Measurements from ENCODE around the gene STAMBP. TPM values are rescaled to one million over a fixed set of nuclear protein-coding genes. Genes with fewer than 3 reads are reported as not detected.

The STAMBP gene
- total RNA-seq, 5 donors from 2014 or later (not counting 1 experiment from before 2014, with no cell fraction given), result 21.6 to 32.5 (median 28.9) TPM

GRCh38 chr2:73811878-73812277 lies 16.9 kb upstream of the STAMBP start:
- H3K36me3 ChIP-seq (ENCODE audit: control insufficient read depth in 2 of 2, extremely low read depth in 1 of 2, insufficient read depth in 1 of 2, low read length in 1 of 2), result no peaks in the 10 kb centered on the region
- no peaks in the 10 kb centered on the region for H3K9me3 Mint-ChIP-seq
- no peaks in the 10 kb centered on the region for H3K36me3 Mint-ChIP-seq
- POLR2A ChIA-PET, result no interaction called here
- H3K27me3 Mint-ChIP-seq, result peaks cover 12 to 14% of the 10 kb centered on the region in 2 donors
- no peak overlapping the region for H3K27ac ChIP-seq (ENCODE audit: low read length)
- H3K9me3 ChIP-seq, result no peaks in the 10 kb centered on the region
- no peaks in the 10 kb centered on the region for H3K4me1 Mint-ChIP-seq
- H3K4me1 ChIP-seq (ENCODE audit: control insufficient read depth in 1 of 2, extremely low read depth in 1 of 2, insufficient read depth in 2 of 2, low read length in 2 of 2), result no peaks in the 10 kb centered on the region
- CTCF ChIA-PET, result interaction anchor here in 1 of 2 donors (1.0 kb wide), 1 partner anchor 12 kb away, joined by 5 read pairs; no protein-coding TSS in a partner anchor
- no peak overlapping the region for H3K4me3 ChIP-seq (ENCODE audit: control insufficient read depth in 1 of 2, extremely low read depth in 1 of 2, low read length in 1 of 2)
- H3K27me3 ChIP-seq (replicated peaks in 1 of 2; ENCODE audit: control insufficient read depth in 2 of 2, extremely low read depth in 1 of 2, insufficient read depth in 2 of 2, low read length in 1 of 2), result peaks cover 0 to 6% of the 10 kb centered on the region in 2 experiments
- ATAC-seq (replicated peaks in 1 of 4) (no peak), DNase-seq (no peak)
- no peak overlapping the region for H3K27ac Mint-ChIP-seq
- no peak overlapping the region for H3K4me3 Mint-ChIP-seq

DNA sequence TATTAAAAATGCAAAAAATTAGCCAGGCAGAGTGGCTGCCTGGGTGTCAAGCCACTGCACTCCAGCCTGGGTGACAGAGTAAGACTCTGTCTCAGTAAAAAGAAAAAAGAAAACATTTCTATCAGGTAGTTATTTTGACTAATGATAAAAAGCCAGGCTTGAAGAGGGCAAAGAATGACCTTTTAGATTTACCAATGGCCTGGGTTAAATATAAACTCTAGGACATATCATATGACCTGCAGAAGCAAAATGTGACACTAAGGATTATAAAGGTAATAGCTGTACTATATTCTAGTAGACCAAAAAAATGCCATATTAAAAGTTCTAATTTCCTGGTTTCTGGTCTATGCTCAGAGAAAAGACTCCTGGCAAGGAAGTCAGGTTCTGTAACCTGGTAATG lies 16.1 kb upstream of the STAMBP start:
- Histone ChIP-seq H3K4me1 (ENCODE audit: control insufficient read depth in 1 of 2, extremely low read depth in 1 of 2, insufficient read depth in 2 of 2, low read length in 2 of 2) (no peaks in the 10 kb centered on the region), H3K4me3 (ENCODE audit: control insufficient read depth in 1 of 2, extremely low read depth in 1 of 2, low read length in 1 of 2) (no peak overlapping the region), H3K27me3 (replicated peaks in 1 of 2; ENCODE audit: control insufficient read depth in 2 of 2, extremely low read depth in 1 of 2, insufficient read depth in 2 of 2, low read length in 1 of 2) (peaks cover 0 to 6% of the 10 kb centered on the region in 2 experiments), H3K36me3 (ENCODE audit: control insufficient read depth in 2 of 2, extremely low read depth in 1 of 2, insufficient read depth in 1 of 2, low read length in 1 of 2) (no peaks in the 10 kb centered on the region), H3K27ac (ENCODE audit: low read length) (no peak overlapping the region), H3K9me3 (no peaks in the 10 kb centered on the region)
- POLR2A ChIA-PET, result no interaction called here
- Mint-ChIP-seq H3K9me3 (no peaks in the 10 kb centered on the region), H3K36me3 (no peaks in the 10 kb centered on the region), H3K27me3 (peaks cover 14% of the 10 kb centered on the region in 2 donors), H3K4me3 (no peak overlapping the region), H3K27ac (no peak overlapping the region), H3K4me1 (no peaks in the 10 kb centered on the region)
- DNase-seq, result no peak
- ATAC-seq (replicated peaks in 1 of 4), result no peak
- CTCF ChIA-PET, result no interaction called here

GRCh38 chr2:73818296-73818695 lies 10.5 kb upstream of the STAMBP start:
- no peaks in the 10 kb centered on the region for H3K4me1 Mint-ChIP-seq
- CTCF ChIA-PET, result interaction anchor here in 1 of 2 donors (0.7 kb wide), 1 partner anchor 396 kb away, joined by 4 read pairs; no protein-coding TSS in a partner anchor
- H3K27ac Mint-ChIP-seq, result no peak overlapping the region

DNA sequence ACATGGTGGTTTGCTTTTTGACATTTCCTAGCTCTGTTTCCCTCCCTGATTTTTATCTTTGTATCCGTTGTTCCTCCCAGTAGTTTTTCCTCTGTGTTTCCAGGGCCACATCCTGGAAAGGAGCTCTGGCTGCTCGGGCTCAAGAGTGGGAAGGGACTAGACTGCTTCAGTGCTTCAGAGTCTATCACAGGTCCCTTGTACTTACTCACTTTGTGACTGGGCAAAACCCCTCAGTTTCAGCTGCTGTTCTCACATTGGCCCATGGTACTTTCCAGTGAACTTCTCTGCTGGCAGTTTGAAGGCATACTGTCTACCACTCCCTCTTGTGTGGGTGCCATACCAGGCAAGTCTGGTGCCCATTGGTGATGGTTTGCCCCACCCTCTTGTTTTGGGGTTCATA lies 7.5 kb upstream of the STAMBP start:
- H3K27ac Mint-ChIP-seq, result peak overlapping the region in 1 of 2 donors; percentile 34
- H3K27me3 Mint-ChIP-seq, result peaks cover 3 to 5% of the 10 kb centered on the region in 2 donors
- 0% methylated on average over 1 of the region's 2 CpGs for WGBS (ENCODE audit: insufficient coverage)
- no peaks in the 10 kb centered on the region for H3K36me3 Mint-ChIP-seq
- POLR2A ChIA-PET, result interaction anchor here in 1 of 2 donors (0.6 kb wide), 1 partner anchor 207 kb away, joined by 5 read pairs; no protein-coding TSS in a partner anchor
- DNase-seq (no peak), ATAC-seq (replicated peaks in 1 of 4) (no peak)
- H3K9me3 Mint-ChIP-seq, result no peaks in the 10 kb centered on the region
- H3K4me3 ChIP-seq (ENCODE audit: control insufficient read depth in 1 of 2, extremely low read depth in 1 of 2, low read length in 1 of 2), result no peak overlapping the region
- CTCF ChIA-PET, result interaction anchor here in 1 of 2 donors (0.6 kb wide), 1 partner anchor 530 kb away, joined by 3 read pairs; no protein-coding TSS in a partner anchor
- no peak overlapping the region for H3K4me3 Mint-ChIP-seq
- H3K27me3 ChIP-seq (replicated peaks in 1 of 2; ENCODE audit: control insufficient read depth in 2 of 2, extremely low read depth in 1 of 2, insufficient read depth in 2 of 2, low read length in 1 of 2), result peaks cover 0 to 3% of the 10 kb centered on the region in 2 experiments
- H3K4me1 ChIP-seq (ENCODE audit: control insufficient read depth in 1 of 2, extremely low read depth in 1 of 2, insufficient read depth in 2 of 2, low read length in 2 of 2), result no peaks in the 10 kb centered on the region
- H3K36me3 ChIP-seq (ENCODE audit: control insufficient read depth in 2 of 2, extremely low read depth in 1 of 2, insufficient read depth in 1 of 2, low read length in 1 of 2), result no peaks in the 10 kb centered on the region
- H3K9me3 ChIP-seq, result no peaks in the 10 kb centered on the region
- no peak overlapping the region for H3K27ac ChIP-seq (ENCODE audit: low read length)
- H3K4me1 Mint-ChIP-seq, result peaks cover 4 to 5% (median 4%) of the 10 kb centered on the region in 3 donors

More at GRCh38 chr2:73818296-73818695, 10.5 kb upstream of the STAMBP start:
- Histone ChIP-seq H3K27ac (ENCODE audit: low read length) (no peak overlapping the region), H3K36me3 (ENCODE audit: control insufficient read depth in 2 of 2, extremely low read depth in 1 of 2, insufficient read depth in 1 of 2, low read length in 1 of 2) (no peaks in the 10 kb centered on the region), H3K27me3 (replicated peaks in 1 of 2; ENCODE audit: control insufficient read depth in 2 of 2, extremely low read depth in 1 of 2, insufficient read depth in 2 of 2, low read length in 1 of 2) (peaks cover 0 to 6% of the 10 kb centered on the region in 2 experiments), H3K4me1 (ENCODE audit: control insufficient read depth in 1 of 2, extremely low read depth in 1 of 2, insufficient read depth in 2 of 2, low read length in 2 of 2) (no peaks in the 10 kb centered on the region), H3K9me3 (no peaks in the 10 kb centered on the region), H3K4me3 (ENCODE audit: control insufficient read depth in 1 of 2, extremely low read depth in 1 of 2, low read length in 1 of 2) (no peak overlapping the region)
- H3K4me3 Mint-ChIP-seq, result no peak overlapping the region
- DNase-seq (no peak), ATAC-seq (replicated peaks in 1 of 4) (no peak)
- no peaks in the 10 kb centered on the region for H3K9me3 Mint-ChIP-seq
- POLR2A ChIA-PET, result no interaction called here
- 83% methylated on average over 2 of the region's 18 CpGs for WGBS (ENCODE audit: insufficient coverage)
- H3K36me3 Mint-ChIP-seq, result no peaks in the 10 kb centered on the region
- H3K27me3 Mint-ChIP-seq, result peaks cover 14 to 17% of the 10 kb centered on the region in 2 donors

GRCh38 chr2:73821669-73822068 lies 7.1 kb upstream of the STAMBP start:
- Mint-ChIP-seq H3K9me3 (no peaks in the 10 kb centered on the region), H3K36me3 (no peaks in the 10 kb centered on the region), H3K27me3 (peaks cover under 1 to 5% of the 10 kb centered on the region in 2 donors), H3K4me3 (no peak overlapping the region), H3K4me1 (peaks cover 4 to 5% (median 4%) of the 10 kb centered on the region in 3 donors), H3K27ac (no peak overlapping the region)
- ATAC-seq (replicated peaks in 1 of 4) (no peak), DNase-seq (no peak)
- no peaks in the 10 kb centered on the region for H3K36me3 ChIP-seq (ENCODE audit: control insufficient read depth in 2 of 2, extremely low read depth in 1 of 2, insufficient read depth in 1 of 2, low read length in 1 of 2)
- no peaks in the 10 kb centered on the region for H3K4me1 ChIP-seq (ENCODE audit: control insufficient read depth in 1 of 2, extremely low read depth in 1 of 2, insufficient read depth in 2 of 2, low read length in 2 of 2)
- no peaks in the 10 kb centered on the region for H3K9me3 ChIP-seq
- CTCF ChIA-PET, result interaction anchor here (0.6 kb wide), 2 partner anchors 290 to 357 kb away, joined by 3 read pairs; no protein-coding TSS in a partner anchor
- peaks cover 0 to under 1% of the 10 kb centered on the region in 2 experiments for H3K27me3 ChIP-seq (replicated peaks in 1 of 2; ENCODE audit: control insufficient read depth in 2 of 2, extremely low read depth in 1 of 2, insufficient read depth in 2 of 2, low read length in 1 of 2)
- WGBS (ENCODE audit: insufficient coverage), result 80% methylated on average over 2 of the region's 2 CpGs
- POLR2A ChIA-PET, result interaction anchor here in 1 of 2 donors (0.6 kb wide), 1 partner anchor 207 kb away, joined by 5 read pairs; no protein-coding TSS in a partner anchor
- no peak overlapping the region for H3K4me3 ChIP-seq (ENCODE audit: control insufficient read depth in 1 of 2, extremely low read depth in 1 of 2, low read length in 1 of 2)
- no peak overlapping the region for H3K27ac ChIP-seq (ENCODE audit: low read length)

GRCh38 chr2:73822276-73822675 lies 6.5 kb upstream of the STAMBP start:
- H3K9me3 ChIP-seq, result no peaks in the 10 kb centered on the region
- Mint-ChIP-seq H3K27me3 (peaks cover 0 to 5% of the 10 kb centered on the region in 2 donors), H3K36me3 (no peaks in the 10 kb centered on the region), H3K27ac (no peak overlapping the region), H3K9me3 (no peaks in the 10 kb centered on the region), H3K4me3 (no peak overlapping the region), H3K4me1 (peaks cover 5 to 7% (median 5%) of the 10 kb centered on the region in 3 donors)
- no peaks in the 10 kb centered on the region for H3K36me3 ChIP-seq (ENCODE audit: control insufficient read depth in 2 of 2, extremely low read depth in 1 of 2, insufficient read depth in 1 of 2, low read length in 1 of 2)
- no peak for DNase-seq
- no peak for ATAC-seq (replicated peaks in 1 of 4)
- ChIA-PET CTCF (interaction anchor here (0.5 to 1.2 kb wide), 5 partner anchors 121 to 586 kb away, joined by 3 to 6 read pairs (median 4); no protein-coding TSS in a partner anchor), POLR2A (interaction anchor here in 1 of 2 donors (0.5 to 0.9 kb wide), 2 partner anchors 200 to 333 kb away, joined by 3 to 10 read pairs; no protein-coding TSS in a partner anchor)
- no peaks in the 10 kb centered on the region for H3K4me1 ChIP-seq (ENCODE audit: control insufficient read depth in 1 of 2, extremely low read depth in 1 of 2, insufficient read depth in 2 of 2, low read length in 2 of 2)
- no peaks in the 10 kb centered on the region for H3K27me3 ChIP-seq (replicated peaks in 1 of 2; ENCODE audit: control insufficient read depth in 2 of 2, extremely low read depth in 1 of 2, insufficient read depth in 2 of 2, low read length in 1 of 2)
- WGBS (ENCODE audit: insufficient coverage), result no CpG with 5 or more reads among the region's 1 CpG
- no peak overlapping the region for H3K27ac ChIP-seq (ENCODE audit: low read length)
- no peak overlapping the region for H3K4me3 ChIP-seq (ENCODE audit: control insufficient read depth in 1 of 2, extremely low read depth in 1 of 2, low read length in 1 of 2)

Data from T-cell (primary cell).